Mononuclear cell (primary cell): ENCODE data around the gene PLEKHA5. TPM values are rescaled to one million over a fixed set of nuclear protein-coding genes. Genes with fewer than 3 reads are reported as not detected.
"Not testable (repeated sequence)": the region's sequence is repeated elsewhere in the genome, so short reads cannot be mapped to it uniquely, and the experiment has no call there.

ENCODE experiments used
- H3K27me3 ChIP-seq: 2 replicates; pipeline ENCODE4 v1.6.0; 2011; ENCODE audit warnings: low read length, control low read depth; ENCODE audit not compliant: insufficient read depth
- H3K4me1 ChIP-seq: 2 replicates; pipeline ENCODE4 v1.5.1; 2011; ENCODE audit warnings: mild to moderate bottlenecking, low read length, control low read depth; ENCODE audit not compliant: insufficient read depth
- H3K4me3 ChIP-seq: 2 replicates; pipeline ENCODE4 v1.5.1; 2011; ENCODE audit warnings: mild to moderate bottlenecking, low read length, moderate library complexity
- H3K9me3 ChIP-seq: 2 replicates; pipeline ENCODE4 v1.5.1; 2011; ENCODE audit warnings: low read depth, mild to moderate bottlenecking, control low read depth, low read length
- total RNA-seq: library from RNA; depleted of rRNA; stranded (reverse); fragments of >200 nt; gene quantifications from one replicate; pipeline ENCODE4 v1.2.3, GENCODE V29; 2012

Gene PLEKHA5
- total RNA-seq, 1 donor = 4.2 TPM

- Histone ChIP-seq H3K4me3 (no peak overlapping the region), H3K27me3 (no peaks in the 10 kb centered on the region), H3K9me3 (no peaks in the 10 kb centered on the region), H3K4me1 (no peaks in the 10 kb centered on the region)
Observed at GRCh38 chr12:19304149-19304750, 174.7 kb downstream of the PLEKHA5 start.

DNA sequence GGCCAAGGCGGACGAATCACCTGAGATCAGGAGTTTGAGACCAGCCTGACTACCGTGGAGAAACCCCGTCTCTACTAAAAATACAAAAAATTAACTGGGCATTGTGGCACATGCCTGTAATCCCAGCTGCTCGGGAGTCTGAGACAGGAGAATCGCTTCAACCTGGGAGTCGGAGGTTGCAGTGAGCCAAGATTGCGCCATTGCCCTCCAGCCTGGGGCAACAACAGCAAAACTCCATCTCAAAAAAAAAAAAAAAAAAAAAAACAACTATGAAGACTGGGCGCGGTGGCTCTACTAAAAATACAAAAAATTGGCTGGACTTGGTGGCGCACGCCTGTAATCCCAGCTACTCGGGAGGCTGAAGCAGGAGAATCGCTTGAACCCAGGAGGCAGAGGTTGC, 176.1 kb downstream of the PLEKHA5 start:
- H3K4me1 ChIP-seq, H3K9me3 ChIP-seq, H3K27me3 ChIP-seq, H3K4me3 ChIP-seq: not testable (repeated sequence)

- Histone ChIP-seq H3K4me3 (no peak overlapping the region), H3K4me1 (no peaks in the 10 kb centered on the region), H3K9me3 (no peaks in the 10 kb centered on the region), H3K27me3 (no peaks in the 10 kb centered on the region)
Observed at GRCh38 chr12:19306366-19306765, 176.8 kb downstream of the PLEKHA5 start.

GRCh38 chr12:19307451-19307850, 177.9 kb downstream of the PLEKHA5 start:
- no peaks in the 10 kb centered on the region for H3K27me3 ChIP-seq
- H3K4me1 ChIP-seq = no peaks in the 10 kb centered on the region
- H3K4me3 ChIP-seq = no peak overlapping the region
- H3K9me3 ChIP-seq = no peaks in the 10 kb centered on the region

GRCh38 chr12:19311165-19311564, 181.6 kb downstream of the PLEKHA5 start:
- H3K9me3 ChIP-seq = no peaks in the 10 kb centered on the region
- H3K4me3 ChIP-seq = no peak overlapping the region
- H3K27me3 ChIP-seq = no peaks in the 10 kb centered on the region
- H3K4me1 ChIP-seq = no peaks in the 10 kb centered on the region

DNA sequence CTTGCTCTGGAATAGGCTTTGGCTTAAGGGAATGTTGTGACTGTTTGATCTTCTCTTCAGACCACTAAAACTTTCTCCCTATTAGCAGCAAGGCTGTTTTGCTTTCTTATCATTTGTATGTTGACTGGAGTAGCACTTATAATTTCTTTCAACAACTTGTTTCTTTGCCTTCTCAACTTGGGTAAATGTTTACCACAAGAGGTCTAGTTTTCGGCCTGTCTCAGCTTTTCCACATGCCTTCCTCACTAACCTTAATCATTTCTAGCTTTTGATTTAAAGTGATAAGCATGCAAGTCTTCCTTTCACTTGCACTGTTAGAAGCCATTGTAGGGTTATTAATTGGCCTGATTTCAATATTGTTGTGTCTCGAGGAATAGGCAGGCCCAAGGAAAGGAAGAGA, 183.1 kb downstream of the PLEKHA5 start:
- no peak overlapping the region for H3K4me3 ChIP-seq
- no peaks in the 10 kb centered on the region for H3K4me1 ChIP-seq
- H3K9me3 ChIP-seq = no peaks in the 10 kb centered on the region
- no peaks in the 10 kb centered on the region for H3K27me3 ChIP-seq

DNA sequence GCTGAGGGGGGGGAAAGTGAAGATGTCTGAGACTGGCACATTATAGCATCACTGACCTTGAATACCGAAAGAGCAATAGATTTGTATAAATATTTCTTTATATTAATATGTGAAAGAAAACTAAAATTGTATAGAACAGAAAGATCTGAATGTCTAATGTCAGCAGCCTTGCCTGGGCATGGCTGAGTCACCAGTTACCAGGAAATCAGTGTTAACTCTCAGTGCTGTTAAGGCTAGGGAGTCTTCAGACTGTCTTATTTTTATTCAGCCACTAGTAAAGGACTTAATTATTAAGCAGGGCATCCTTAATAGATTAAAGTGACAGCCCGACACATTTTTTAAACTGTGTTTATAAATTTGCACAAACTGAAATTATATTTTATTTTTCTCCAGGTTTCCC, 186.9 kb downstream of the PLEKHA5 start:
- H3K4me3 ChIP-seq = no peak overlapping the region
- no peaks in the 10 kb centered on the region for H3K9me3 ChIP-seq
- no peaks in the 10 kb centered on the region for H3K27me3 ChIP-seq
- no peaks in the 10 kb centered on the region for H3K4me1 ChIP-seq

DNA sequence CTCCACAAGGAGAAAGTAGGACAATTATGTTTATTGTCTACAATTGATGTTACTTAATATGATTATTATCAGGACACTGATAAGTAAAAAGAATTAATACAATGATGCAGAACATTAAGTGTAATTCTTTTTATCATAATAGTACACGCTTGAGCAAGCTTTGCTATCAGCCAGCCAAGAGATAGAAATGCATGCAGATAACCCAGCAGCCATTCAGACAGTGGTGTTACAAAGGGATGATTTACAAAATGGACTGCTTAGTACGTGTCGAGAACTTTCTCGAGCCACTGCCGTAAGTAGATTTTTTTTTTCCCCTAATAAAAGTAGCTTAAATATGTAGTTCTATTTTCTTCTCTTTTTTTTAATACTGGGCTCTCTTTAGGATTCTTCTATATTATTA, 192.8 kb downstream of the PLEKHA5 start:
- no peaks in the 10 kb centered on the region for H3K4me1 ChIP-seq
- no peaks in the 10 kb centered on the region for H3K9me3 ChIP-seq
- H3K4me3 ChIP-seq = no peak overlapping the region
- no peaks in the 10 kb centered on the region for H3K27me3 ChIP-seq

- no peaks in the 10 kb centered on the region for H3K27me3 ChIP-seq
- H3K4me3 ChIP-seq = no peak overlapping the region
- no peaks in the 10 kb centered on the region for H3K4me1 ChIP-seq
- no peaks in the 10 kb centered on the region for H3K9me3 ChIP-seq
Observed at GRCh38 chr12:19323805-19324204, 194.3 kb downstream of the PLEKHA5 start.

DNA sequence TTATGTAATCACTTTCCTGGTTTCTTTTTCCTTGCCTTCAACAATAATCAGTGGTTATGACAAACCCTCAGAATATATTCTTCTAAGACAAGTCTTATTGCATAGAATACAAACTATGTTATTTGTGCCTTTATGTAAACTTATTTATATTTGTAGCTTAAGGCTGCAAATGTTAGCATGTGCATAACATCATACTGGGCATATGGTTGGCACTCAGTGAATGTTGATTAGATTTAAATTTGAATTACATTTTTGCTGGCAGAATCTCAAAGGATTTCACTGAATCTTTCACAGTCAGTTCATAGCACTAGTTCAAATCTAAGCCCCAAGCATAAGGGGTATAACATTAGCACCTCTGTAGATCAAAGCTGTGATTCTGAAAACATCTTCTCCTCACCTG, 196.6 kb downstream of the PLEKHA5 start:
- no peak overlapping the region for H3K4me3 ChIP-seq
- no peaks in the 10 kb centered on the region for H3K27me3 ChIP-seq
- H3K4me1 ChIP-seq = no peaks in the 10 kb centered on the region
- no peaks in the 10 kb centered on the region for H3K9me3 ChIP-seq

DNA sequence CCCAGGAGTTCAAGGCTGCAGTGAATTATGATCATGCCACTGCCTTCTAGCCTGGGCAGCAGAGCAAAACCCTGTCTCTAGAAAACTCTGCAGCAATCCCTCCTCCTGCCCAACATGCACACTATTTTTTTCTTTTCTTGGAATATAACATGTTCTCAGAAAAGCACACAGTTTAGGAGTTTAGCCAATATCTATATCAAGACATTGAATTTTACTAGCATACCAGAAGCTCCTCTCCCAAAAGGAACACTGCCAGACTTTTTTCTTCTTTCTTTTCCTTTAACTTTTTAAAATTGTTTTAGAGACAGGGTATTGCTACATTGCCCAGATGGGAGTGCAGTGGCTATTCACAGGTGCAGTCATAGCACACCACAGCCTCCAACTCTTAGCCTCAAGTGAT, 202.7 kb downstream of the PLEKHA5 start:
- Histone ChIP-seq H3K4me3 (no peak overlapping the region), H3K4me1 (no peaks in the 10 kb centered on the region), H3K27me3 (no peaks in the 10 kb centered on the region), H3K9me3 (no peaks in the 10 kb centered on the region)

GRCh38 chr12:19338405-19338804, 208.9 kb downstream of the PLEKHA5 start:
- no peaks in the 10 kb centered on the region for H3K4me1 ChIP-seq
- no peaks in the 10 kb centered on the region for H3K27me3 ChIP-seq
- no peaks in the 10 kb centered on the region for H3K9me3 ChIP-seq
- no peak overlapping the region for H3K4me3 ChIP-seq

GRCh38 chr12:19350850-19351249, 221.3 kb downstream of the PLEKHA5 start:
- not testable (repeated sequence) for H3K9me3 ChIP-seq, H3K4me3 ChIP-seq, H3K27me3 ChIP-seq, H3K4me1 ChIP-seq

- Histone ChIP-seq H3K4me1 (no peaks in the 10 kb centered on the region), H3K4me3 (no peak overlapping the region), H3K9me3 (no peaks in the 10 kb centered on the region), H3K27me3 (no peaks in the 10 kb centered on the region)
Observed at GRCh38 chr12:19351346-19351745, 221.8 kb downstream of the PLEKHA5 start.

DNA sequence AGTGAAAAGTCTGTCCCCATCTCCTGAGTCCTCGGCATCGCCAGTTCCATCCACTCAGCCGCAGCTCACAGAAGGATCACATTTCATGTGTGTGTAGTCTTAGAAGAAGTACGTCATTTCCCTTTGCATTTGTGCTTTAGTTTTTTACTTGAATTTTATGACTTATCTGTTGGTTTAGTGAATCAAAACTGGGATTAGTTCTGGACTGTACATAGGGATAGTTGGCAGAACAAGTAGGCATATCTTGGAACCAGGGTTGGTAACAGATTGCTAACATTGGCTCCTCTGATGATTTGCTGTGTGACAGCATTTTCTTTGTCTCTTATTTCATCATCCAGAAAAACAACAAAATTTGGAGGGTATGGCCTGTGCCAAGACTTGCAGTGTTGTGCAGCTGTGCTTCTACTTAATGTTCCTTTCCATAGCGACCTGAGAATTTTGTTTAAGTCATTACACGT, 240.2 kb downstream of the PLEKHA5 start:
- H3K4me1 ChIP-seq = no peaks in the 10 kb centered on the region
- H3K27me3 ChIP-seq = no peaks in the 10 kb centered on the region
- no peak overlapping the region for H3K4me3 ChIP-seq
- no peaks in the 10 kb centered on the region for H3K9me3 ChIP-seq

DNA sequence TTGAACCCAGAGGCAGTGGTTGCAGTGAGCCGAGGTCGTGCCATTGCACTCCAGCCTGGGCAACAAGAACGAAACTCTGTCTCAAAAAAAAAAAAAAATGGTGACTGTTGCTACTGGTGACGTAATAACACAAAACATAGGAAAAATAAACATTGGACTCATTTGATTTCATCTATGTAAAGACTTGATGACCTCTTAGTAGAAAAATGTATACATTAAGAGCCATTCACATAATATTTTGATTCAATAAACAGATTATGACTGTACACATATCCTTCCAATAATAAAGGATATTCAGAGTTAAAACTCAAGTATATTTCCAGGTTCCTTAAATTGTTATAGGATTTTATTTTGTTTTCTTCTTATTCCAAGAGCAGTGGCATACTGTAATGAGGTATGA, 244.1 kb downstream of the PLEKHA5 start:
- no peak overlapping the region for H3K4me3 ChIP-seq
- no peaks in the 10 kb centered on the region for H3K9me3 ChIP-seq
- no peaks in the 10 kb centered on the region for H3K4me1 ChIP-seq
- no peaks in the 10 kb centered on the region for H3K27me3 ChIP-seq
